Mesodermal cell (in vitro differentiated cells): ENCODE results near the gene PTPRJ.
"Not testable (repeated sequence)": the region's sequence is repeated elsewhere in the genome, so short reads cannot be mapped to it uniquely, and the experiment has no call there.

Source experiments
- H3K27ac ChIP-seq: 2 replicates; pipeline ENCODE4 v1.7.0; 2013; ENCODE audit warnings: mild to moderate bottlenecking, low read depth, low read length, moderate library complexity; ENCODE audit not compliant: severe bottlenecking
- H3K36me3 ChIP-seq: 2 replicates; pipeline ENCODE4 v1.7.1; 2013; ENCODE audit warnings: mild to moderate bottlenecking, low read length, moderate library complexity; ENCODE audit not compliant: control insufficient read depth, insufficient read depth
- H3K4me1 ChIP-seq: one replicate; pipeline ENCODE4 v1.7.1; 2013; ENCODE audit warnings: mild to moderate bottlenecking, low read length; ENCODE audit not compliant: insufficient read depth, control insufficient read depth, poor library complexity, severe bottlenecking
- H3K4me3 ChIP-seq: 2 replicates; pipeline ENCODE4 v1.7.0; 2013; ENCODE audit warnings: low read length, control low read depth, mild to moderate bottlenecking; ENCODE audit not compliant: insufficient read depth, poor library complexity, severe bottlenecking; ENCODE audit errors: extremely low read depth
- H3K9me3 ChIP-seq: 2 replicates; pipeline ENCODE4 v1.7.1; 2013; ENCODE audit warnings: mild to moderate bottlenecking, low read length, moderate library complexity; ENCODE audit not compliant: control insufficient read depth
- WGBS, 2 experiments: methylation state at CpG; one replicate each; pipeline ENCODE4 v1.1.5; 2013; ENCODE audit warnings: missing lambda C conversion rate in 2 of 2; ENCODE audit not compliant: insufficient coverage in 2 of 2; 5-methylcytosine and 5-hydroxymethylcytosine counted together

The PTPRJ gene

DNA sequence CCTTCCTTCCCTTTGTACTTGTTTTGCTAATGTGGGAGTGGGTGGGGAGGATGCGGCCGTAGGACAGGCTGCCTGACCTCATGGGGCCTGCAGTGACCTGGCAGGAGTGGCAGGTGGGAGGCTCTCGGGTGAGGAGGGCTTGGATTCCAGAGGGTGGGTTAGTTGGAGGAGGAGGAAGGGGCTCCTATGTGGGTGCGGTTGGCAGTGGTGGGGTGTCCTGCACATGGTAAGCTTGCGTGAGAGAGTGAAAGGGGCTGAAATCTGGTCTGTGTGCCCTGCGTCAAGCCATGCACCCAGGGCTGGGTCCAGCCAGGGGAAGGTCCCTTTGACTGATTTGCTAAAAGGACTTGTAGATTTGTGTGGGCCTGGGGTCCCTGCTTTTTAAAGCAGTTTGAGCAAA lies 145.5 kb downstream of the PTPRJ start:
- no peak overlapping the region for H3K4me3 ChIP-seq

GRCh38 chr11:48127521-48128183 lies 147.3 kb downstream of the PTPRJ start:
- Histone ChIP-seq H3K27ac (no peak overlapping the region), H3K9me3 (no peaks in the 10 kb centered on the region), H3K4me1 (no peaks in the 10 kb centered on the region), H3K4me3 (no peak overlapping the region), H3K36me3 (peaks cover 21% of the 10 kb centered on the region)
- WGBS, 2 experiments, result 96 to 97% methylated on average over 15 to 22 of the region's 22 CpGs

More for the DNA sequence above, 145.5 kb downstream of the PTPRJ start:
- Histone ChIP-seq H3K9me3 (no peaks in the 10 kb centered on the region), H3K4me1 (no peaks in the 10 kb centered on the region), H3K27ac (no peak overlapping the region), H3K36me3 (peaks cover 21% of the 10 kb centered on the region)
- 57 to 75% methylated on average over 3 to 4 of the region's 6 CpGs for WGBS, 2 experiments

DNA sequence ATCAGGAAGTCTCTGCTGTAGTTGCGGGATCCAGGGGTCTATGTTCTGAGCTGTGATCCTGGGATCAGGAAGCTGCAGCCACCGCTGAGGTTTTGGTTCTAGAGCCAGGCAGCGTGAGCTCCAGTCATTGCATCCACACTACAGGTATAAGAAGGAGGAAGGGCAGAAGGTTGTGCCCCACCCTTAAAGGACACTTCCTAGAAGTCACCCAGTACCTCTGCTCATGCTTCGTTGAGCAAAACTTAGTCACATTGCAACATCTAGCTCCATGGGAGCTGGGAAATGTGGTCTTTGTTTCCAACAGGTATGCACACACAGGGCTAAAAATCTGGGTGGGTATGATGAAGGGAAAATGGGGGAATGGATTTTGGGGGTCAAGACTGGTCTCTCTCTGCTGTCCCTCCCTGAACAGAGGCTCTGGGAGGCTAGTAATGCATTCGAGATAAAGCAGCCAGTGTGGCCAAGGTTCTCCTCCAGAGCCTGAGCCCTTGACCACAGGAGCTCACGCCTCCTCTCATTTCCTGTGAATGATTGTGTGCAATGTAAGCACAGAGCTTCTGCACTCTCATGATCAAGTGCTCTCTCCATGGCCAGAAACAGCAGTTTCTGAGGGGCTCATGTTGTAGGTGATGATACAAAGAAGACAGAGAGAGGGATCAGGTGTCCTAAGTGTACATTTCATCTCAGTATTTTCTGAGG lies 149.5 kb downstream of the PTPRJ start:
- 83 to 93% methylated on average over 1 to 3 of the region's 6 CpGs for WGBS, 2 experiments
- no peak overlapping the region for H3K4me3 ChIP-seq
- no peaks in the 10 kb centered on the region for H3K4me1 ChIP-seq
- H3K9me3 ChIP-seq, result no peaks in the 10 kb centered on the region
- peaks cover 19% of the 10 kb centered on the region for H3K36me3 ChIP-seq
- H3K27ac ChIP-seq, result no peak overlapping the region

DNA sequence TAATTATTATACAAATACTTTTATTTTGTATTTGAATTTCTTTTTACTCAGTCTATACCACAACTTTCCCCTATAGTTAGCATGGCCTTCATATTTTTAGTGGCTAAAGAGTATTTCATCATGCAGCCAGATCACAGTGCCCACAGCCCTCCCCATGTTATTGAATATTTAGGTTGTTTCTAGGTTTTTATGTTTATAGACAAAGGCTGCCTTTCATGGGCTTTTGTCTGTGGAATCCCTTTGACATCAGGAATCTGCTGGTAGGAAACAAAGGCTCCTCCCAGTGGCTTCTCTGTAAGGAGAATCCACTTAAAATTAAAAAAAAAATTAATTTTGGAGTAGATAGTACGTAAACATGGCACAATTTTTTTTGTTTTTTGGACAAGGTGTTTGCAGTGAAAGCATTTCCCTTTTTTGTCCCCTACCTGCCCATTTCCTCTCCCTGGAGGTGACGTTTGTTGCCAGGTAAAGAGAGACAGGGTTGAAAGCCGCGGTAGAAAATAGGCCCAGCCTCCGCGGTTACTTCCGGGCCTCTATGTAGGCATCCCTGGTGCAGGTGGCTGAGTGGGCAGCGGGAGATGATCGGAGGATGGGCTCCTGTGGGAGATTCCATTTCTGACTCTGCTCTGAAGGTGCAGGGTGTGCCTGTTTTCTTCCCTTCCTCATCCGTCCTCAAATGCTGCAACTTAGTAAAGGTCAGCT lies 154.0 kb downstream of the PTPRJ start:
- Histone ChIP-seq H3K9me3 (no peaks in the 10 kb centered on the region), H3K4me3 (no peak overlapping the region), H3K4me1 (no peaks in the 10 kb centered on the region), H3K36me3 (peaks cover 1% of the 10 kb centered on the region), H3K27ac (no peak overlapping the region)
- 65 to 79% methylated on average over 2 to 6 of the region's 10 CpGs for WGBS, 2 experiments

DNA sequence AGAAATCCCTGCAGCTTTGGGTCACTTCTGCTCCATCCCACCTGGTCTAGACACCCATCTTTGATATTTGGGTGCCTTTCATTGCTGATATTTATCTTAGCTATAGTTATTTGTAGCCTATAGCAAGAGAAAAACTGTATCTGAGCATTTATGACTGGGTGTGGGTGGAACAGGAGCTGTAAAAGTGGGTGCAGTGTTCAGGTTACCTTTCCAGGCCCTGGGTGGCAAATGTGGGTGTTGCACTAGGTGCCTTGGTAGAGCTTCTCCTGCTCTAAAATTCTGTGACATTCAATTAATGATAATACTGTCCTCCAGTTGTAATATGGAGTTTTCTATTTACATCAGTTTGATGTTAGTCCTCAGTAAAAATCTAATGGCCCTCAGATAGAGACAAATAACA lies 157.9 kb downstream of the PTPRJ start:
- Histone ChIP-seq H3K9me3 (no peaks in the 10 kb centered on the region), H3K36me3 (peaks cover 8% of the 10 kb centered on the region), H3K4me1 (no peaks in the 10 kb centered on the region), H3K27ac (no peak overlapping the region), H3K4me3 (no peak overlapping the region)

GRCh38 chr11:48139896-48140295 lies 159.5 kb downstream of the PTPRJ start:
- H3K27ac ChIP-seq, H3K4me1 ChIP-seq, H3K4me3 ChIP-seq, H3K9me3 ChIP-seq: not testable (repeated sequence)
- 71 to 95% methylated on average over 2 to 3 of the region's 3 CpGs for WGBS, 2 experiments
- H3K36me3 ChIP-seq, result peaks cover 10% of the 10 kb centered on the region

- Histone ChIP-seq H3K36me3 (peaks cover 16% of the 10 kb centered on the region), H3K9me3 (no peaks in the 10 kb centered on the region), H3K4me1 (no peaks in the 10 kb centered on the region), H3K4me3 (no peak overlapping the region), H3K27ac (no peak overlapping the region)
- 69 to 90% methylated on average over 1 to 2 of the region's 3 CpGs for WGBS, 2 experiments
Measured at GRCh38 chr11:48141475-48142122, 161.2 kb downstream of the PTPRJ start.

- Histone ChIP-seq H3K9me3 (no peaks in the 10 kb centered on the region), H3K27ac (no peak overlapping the region), H3K4me1 (no peaks in the 10 kb centered on the region), H3K36me3 (peaks cover 16% of the 10 kb centered on the region), H3K4me3 (no peak overlapping the region)
- 87 to 98% methylated on average over 4 of the region's 4 CpGs for WGBS, 2 experiments
Measured at GRCh38 chr11:48142889-48143288, 162.5 kb downstream of the PTPRJ start.

DNA sequence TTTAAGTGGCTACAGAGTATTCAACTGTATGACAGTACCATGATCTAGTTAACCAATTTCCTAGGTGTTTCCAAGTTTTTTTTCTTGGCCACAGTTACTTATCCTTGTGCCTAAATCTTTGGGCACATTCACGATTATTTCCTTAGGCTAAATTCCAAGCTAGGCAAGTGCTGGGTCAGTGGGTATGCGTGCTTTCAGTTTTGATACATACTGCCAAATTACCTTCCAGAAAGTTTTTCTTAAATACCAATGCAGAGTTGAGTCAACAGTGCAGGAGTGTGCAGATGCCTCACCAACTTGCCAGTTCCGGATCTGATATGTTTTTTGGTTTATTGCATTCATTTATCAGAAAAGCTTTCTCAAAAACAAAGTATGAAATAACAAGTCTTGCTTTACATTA lies 168.4 kb downstream of the PTPRJ start:
- no peak overlapping the region for H3K27ac ChIP-seq
- H3K9me3 ChIP-seq, result peaks cover 9% of the 10 kb centered on the region
- H3K36me3 ChIP-seq, result peaks cover 13% of the 10 kb centered on the region
- 77 to 100% methylated on average over 2 of the region's 3 CpGs for WGBS, 2 experiments
- H3K4me1 ChIP-seq, result no peaks in the 10 kb centered on the region
- H3K4me3 ChIP-seq, result no peak overlapping the region

DNA sequence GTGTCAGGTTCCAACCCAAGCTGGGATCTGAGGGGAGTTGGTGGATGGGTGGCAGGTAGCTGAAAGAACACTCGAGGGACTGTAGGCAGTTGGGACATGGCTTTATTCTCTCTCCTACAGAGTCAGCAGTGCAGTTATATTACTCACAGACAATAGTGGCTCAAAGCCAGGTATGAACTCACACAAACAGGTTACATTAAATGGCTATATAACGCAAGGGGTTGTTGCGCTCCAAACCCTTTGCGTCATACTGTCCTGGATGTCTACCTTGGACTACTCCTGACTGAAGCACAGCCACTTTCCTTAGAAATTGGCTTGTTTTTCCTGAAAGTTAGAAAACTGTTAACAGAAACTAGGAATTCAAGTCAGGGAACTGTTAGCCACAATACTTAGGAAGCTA lies 169.9 kb downstream of the PTPRJ start:
- H3K36me3 ChIP-seq, result peaks cover 23% of the 10 kb centered on the region
- 100% methylated on average over 3 to 4 of the region's 4 CpGs for WGBS, 2 experiments
- peaks cover 14% of the 10 kb centered on the region for H3K9me3 ChIP-seq
- no peaks in the 10 kb centered on the region for H3K4me1 ChIP-seq
- no peak overlapping the region for H3K4me3 ChIP-seq
- H3K27ac ChIP-seq, result no peak overlapping the region
